ENCODE data around the gene CLIC3.
A peak's percentile ranks its signal among the peaks of the same experiment; 100 is the strongest.

GRCh38 chr9:136991993-136992818, 4.2 kb downstream of the CLIC3 start, which contains the start of gene PAXX:
- TF ChIP-seq CTCF (IDR thresholded peaks at IDR 0.05) (no peak), POLR2A (IDR thresholded peaks at IDR 0.05) (peak; percentile 40)
